HPDE6-E6E7 (cell line): ENCODE data around the gene TNFAIP1.
"Not testable (repeated sequence)": the region's sequence is repeated elsewhere in the genome, so short reads cannot be mapped to it uniquely, and the experiment has no call there.

Experiments used
- DNase-seq: peaks from one replicate; pipeline ENCODE4 v3.0.0; 2011; ENCODE audit warnings: missing footprints; ENCODE audit errors: extremely low spot score

The TNFAIP1 gene

GRCh38 chr17:28335201-28335958, at the start of gene TNFAIP1, which contains the start of gene IFT20:
TNFAIP1 (plus strand) TSS chr17:28335761; CDS start chr17:28339522, 3,761 bp downstream.
IFT20 (minus strand) TSS chr17:28335472; CDS start chr17:28331985, 3,487 bp downstream.
- DNase-seq, result peak; percentile 94

GRCh38 chr17:28285965-28286364, 49.6 kb upstream of the TNFAIP1 start:
- no peak for DNase-seq

- no peak for DNase-seq
These were observed 44.9 kb upstream of the TNFAIP1 start for GRCh38 chr17:28290703-28291102.

- no peak for DNase-seq
These were observed 43.7 kb upstream of the TNFAIP1 start for GRCh38 chr17:28291780-28292330.

GRCh38 chr17:28292878-28293277, 42.7 kb upstream of the TNFAIP1 start:
- DNase-seq, result not testable (repeated sequence)

- DNase-seq, result no peak
These were observed 41.6 kb upstream of the TNFAIP1 start for GRCh38 chr17:28293994-28294393.

- DNase-seq, result no peak
These were observed 39.6 kb upstream of the TNFAIP1 start for GRCh38 chr17:28295677-28296578.

GRCh38 chr17:28298449-28298848, 37.1 kb upstream of the TNFAIP1 start:
- DNase-seq, result no peak

GRCh38 chr17:28306954-28307401, 28.6 kb upstream of the TNFAIP1 start:
- no peak for DNase-seq

GRCh38 chr17:28313841-28314240, 21.7 kb upstream of the TNFAIP1 start:
- DNase-seq, result no peak

- DNase-seq, result no peak
These were observed 19.5 kb upstream of the TNFAIP1 start for GRCh38 chr17:28315846-28316705.

- DNase-seq, result no peak
These were observed 18.2 kb upstream of the TNFAIP1 start for GRCh38 chr17:28317099-28317965.

GRCh38 chr17:28317966-28318758, 17.4 kb upstream of the TNFAIP1 start:
- DNase-seq, result no peak

- peak; percentile 96 for DNase-seq
These were observed 16.6 kb upstream of the TNFAIP1 start, which contains the start of gene TMEM97 for GRCh38 chr17:28318759-28319597. TMEM97 (plus strand) TSS chr17:28319200; CDS start chr17:28319240, 40 bp downstream.

GRCh38 chr17:28319598-28319935, 16.0 kb upstream of the TNFAIP1 start:
- no peak for DNase-seq

- DNase-seq, result no peak
These were observed 15.1 kb upstream of the TNFAIP1 start for GRCh38 chr17:28320215-28321061.

GRCh38 chr17:28324267-28324745, 11.3 kb upstream of the TNFAIP1 start:
- DNase-seq, result no peak
